H4 (cell line): ENCODE data around the gene RLN3. TPM values are rescaled to one million over a fixed set of nuclear protein-coding genes. Genes with fewer than 3 reads are reported as not detected.
"Not testable (repeated sequence)": the region's sequence is repeated elsewhere in the genome, so short reads cannot be mapped to it uniquely, and the experiment has no call there.

Experiments used
- DNase-seq: peaks from one replicate; pipeline ENCODE4 v3.0.0-alpha.2; 2015; ENCODE audit warnings: low spot score
- total RNA-seq: library from RNA; depleted of rRNA; stranded (reverse); fragments of >200 nt; shearing (Covaris generic); gene quantifications from 2 replicates; pipeline ENCODE4 v1.2.3, GENCODE V29; 2014

Gene RLN3
- total RNA-seq, 1 experiment from 2014 or later = not detected

- DNase-seq = no peak
Observed at GRCh38 chr19:13995017-13995728, 32.8 kb upstream of the RLN3 start.

GRCh38 chr19:13995878-13996765 lies 31.8 kb upstream of the RLN3 start:
- no peak for DNase-seq

- no peak for DNase-seq
Observed at GRCh38 chr19:13996928-13997630, 30.9 kb upstream of the RLN3 start.

GRCh38 chr19:13997631-13997962 lies 30.4 kb upstream of the RLN3 start:
- DNase-seq = no peak

- DNase-seq = no peak
Observed at GRCh38 chr19:13998426-13998825, 29.5 kb upstream of the RLN3 start.

- no peak for DNase-seq
Observed at GRCh38 chr19:13999085-13999484, 28.9 kb upstream of the RLN3 start.

- DNase-seq = no peak
Observed at GRCh38 chr19:14000691-14001375, 27.1 kb upstream of the RLN3 start.

- DNase-seq = no peak
Observed at GRCh38 chr19:14002571-14003250, 25.2 kb upstream of the RLN3 start.

GRCh38 chr19:14003251-14004055 lies 24.5 kb upstream of the RLN3 start:
- no peak for DNase-seq

GRCh38 chr19:14004619-14005348 lies 23.2 kb upstream of the RLN3 start:
- DNase-seq = no peak

- peak; percentile 61 for DNase-seq
Observed at GRCh38 chr19:14005349-14006084, 22.4 kb upstream of the RLN3 start.

- peak; percentile 100 for DNase-seq
Observed at GRCh38 chr19:14006085-14006765, 21.7 kb upstream of the RLN3 start, which contains the start of gene RFX1. Gene RFX1 (minus strand): TSS chr19:14006320. CDS start chr19:13993843, 12,477 bp downstream.

GRCh38 chr19:14006766-14007562 lies 21.0 kb upstream of the RLN3 start:
- no peak for DNase-seq

- DNase-seq = no peak
Observed at GRCh38 chr19:14012378-14012915, 15.5 kb upstream of the RLN3 start.

GRCh38 chr19:14015524-14016035 lies 12.4 kb upstream of the RLN3 start:
- DNase-seq = no peak

- DNase-seq = no peak
Observed at GRCh38 chr19:14019100-14019499, 8.8 kb upstream of the RLN3 start.

- not testable (repeated sequence) for DNase-seq
Observed at GRCh38 chr19:14019739-14020138, 8.2 kb upstream of the RLN3 start.
